NCI-H510A treated with DMSO at 0.1 percent for 48 hours (cell line): ENCODE data around the gene SIGLEC15.
A peak's percentile ranks its signal among the peaks of the same experiment; 100 is the strongest.
"Not testable (repeated sequence)": the region's sequence is repeated elsewhere in the genome, so short reads cannot be mapped to it uniquely, and the experiment has no call there.

Experiments
- DNase-seq: peaks from one replicate; lab custom pipeline; 2025; lab: John Stamatoyannopoulos, UW

The SIGLEC15 gene

GRCh38 chr18:45820106-45820745 is 5.2 kb upstream of the SIGLEC15 start:
- DNase-seq = no peak

GRCh38 chr18:45821026-45821425 is 4.4 kb upstream of the SIGLEC15 start:
- no peak for DNase-seq

GRCh38 chr18:45821711-45822110 is 3.8 kb upstream of the SIGLEC15 start:
- DNase-seq = no peak

GRCh38 chr18:45826084-45826483 is 609 bp downstream of the SIGLEC15 start:
- DNase-seq = no peak

- not testable (repeated sequence) for DNase-seq
These were observed 1.2 kb downstream of the SIGLEC15 start for GRCh38 chr18:45826716-45827115.

GRCh38 chr18:45828917-45829811 is 3.7 kb downstream of the SIGLEC15 start:
- no peak for DNase-seq

GRCh38 chr18:45829855-45830254 is 4.4 kb downstream of the SIGLEC15 start:
- DNase-seq = no peak

GRCh38 chr18:45830917-45831316 is 5.4 kb downstream of the SIGLEC15 start:
- DNase-seq = no peak

- DNase-seq = no peak
These were observed 8.4 kb downstream of the SIGLEC15 start for GRCh38 chr18:45833846-45834245.

GRCh38 chr18:45834306-45834705 is 8.8 kb downstream of the SIGLEC15 start:
- no peak for DNase-seq

GRCh38 chr18:45835057-45835636 is 9.7 kb downstream of the SIGLEC15 start:
- DNase-seq = no peak

GRCh38 chr18:45836242-45837205 is 11.0 kb downstream of the SIGLEC15 start:
- DNase-seq = peak; percentile 3

- DNase-seq = peak; percentile 8
These were observed 12.0 kb downstream of the SIGLEC15 start for GRCh38 chr18:45837283-45838070.

- no peak for DNase-seq
These were observed 13.0 kb downstream of the SIGLEC15 start for GRCh38 chr18:45838302-45839070.

- peak; percentile 11 for DNase-seq
These were observed 14.2 kb downstream of the SIGLEC15 start for GRCh38 chr18:45839414-45840395.

- no peak for DNase-seq
These were observed 15.7 kb downstream of the SIGLEC15 start for GRCh38 chr18:45841060-45841764.

GRCh38 chr18:45841765-45842442 is 16.4 kb downstream of the SIGLEC15 start:
- no peak for DNase-seq

GRCh38 chr18:45843019-45843418 is 17.5 kb downstream of the SIGLEC15 start:
- DNase-seq = no peak
